ENCODE measurements around the gene CABCOCO1. TPM values are rescaled to one million over a fixed set of nuclear protein-coding genes. Genes with fewer than 3 reads are reported as not detected.

CABCOCO1 gene
- total and polyA plus RNA-seq, 10 of the 15 experiments (the other 5 are each of a cell fraction or from before 2014, with no cell fraction given) = not detected

GRCh38 chr10:61673360-61673759 lies 10.6 kb downstream of the CABCOCO1 start:
- H2AFZ ChIP-seq (ENCODE audit: control insufficient read depth, low read depth, low read length) = no peak overlapping the region
- intact Hi-C loops (cut with micrococcal nuclease; ENCODE audit: unreplicated experiment) (no loop called here), in situ Hi-C loops (cut with MboI) (no loop called here)
- TF ChIP-seq PAX5 (IDR thresholded peaks at IDR 0.05; ENCODE audit: borderline replicate concordance, low read depth, low read length) = no peak
- no peak for TF ChIP-seq MEF2B (IDR thresholded peaks at IDR 0.05; ENCODE audit: partially characterized antibody, poor library complexity, severe bottlenecking)
- TF ChIP-seq BRCA1 (IDR thresholded peaks at IDR 0.05; ENCODE audit: low read depth, low read length) = no peak
- no peak for TF ChIP-seq PRDM15 (CRISPR knock-in tag; IDR thresholded peaks at IDR 0.05)
- no peak overlapping the region for H3K4me3 ChIP-seq
- FAIRE-seq = no peak
- no peaks in the 10 kb centered on the region for H4K20me1 ChIP-seq (ENCODE audit: control insufficient read depth, insufficient read depth)
- ATAC-seq = no peak
- no peaks in the 10 kb centered on the region for H3K9me3 ChIP-seq (replicated peaks; ENCODE audit: control insufficient read depth, insufficient read depth, low read length)
- no peaks in the 10 kb centered on the region for H3K79me2 ChIP-seq (ENCODE audit: control insufficient read depth, insufficient read depth, low read length)
- H3K27ac ChIP-seq (ENCODE audit: control insufficient read depth, insufficient read depth) = no peak overlapping the region
- no peaks in the 10 kb centered on the region for H3K4me1 ChIP-seq (ENCODE audit: control insufficient read depth, insufficient read depth, low read length)
- H3K36me3 ChIP-seq (ENCODE audit: control insufficient read depth in 2 of 2, insufficient read depth in 2 of 2, low read length in 1 of 2) = no peaks in the 10 kb centered on the region
- H3K27me3 ChIP-seq (replicated peaks in 1 of 2; ENCODE audit: control insufficient read depth in 2 of 2, insufficient read depth in 2 of 2, low read length in 1 of 2) = no peaks in the 10 kb centered on the region
- POLR2A ChIA-PET = no interaction called here
- DNase-seq (ENCODE audit: low read depth, low spot score) = no peak
- CTCF ChIA-PET = no interaction called here
- BruUV-seq (replicated peaks) = no TSS peak
- 26% methylated on average over 4 of the region's 4 CpGs for WGBS (ENCODE audit: insufficient coverage, insufficient replicate concordance, low lambda C conversion rate, missing lambda C conversion rate)
- RAD21 ChIA-PET (ENCODE audit: unreplicated experiment) = no interaction called here
- H3K4me2 ChIP-seq (ENCODE audit: control insufficient read depth, insufficient read depth) = no peak overlapping the region
- SMC1A ChIA-PET (ENCODE audit: uncharacterized antibody, unreplicated experiment) = no interaction called here
- H3K9ac ChIP-seq (ENCODE audit: control insufficient read depth, insufficient read depth, low read length) = no peak overlapping the region

- FAIRE-seq (no peak), ATAC-seq (no peak), DNase-seq (ENCODE audit: low read depth, low spot score) (no peak)
- ChIA-PET RAD21 (ENCODE audit: unreplicated experiment) (no interaction called here), CTCF (no interaction called here), SMC1A (ENCODE audit: uncharacterized antibody, unreplicated experiment) (no interaction called here), POLR2A (no interaction called here)
- Histone ChIP-seq H3K4me1 (ENCODE audit: control insufficient read depth, insufficient read depth, low read length) (no peaks in the 10 kb centered on the region), H3K9me3 (replicated peaks; ENCODE audit: control insufficient read depth, insufficient read depth, low read length) (no peaks in the 10 kb centered on the region), H3K27ac (ENCODE audit: control insufficient read depth, insufficient read depth) (no peak overlapping the region), H3K27me3 (replicated peaks in 1 of 2; ENCODE audit: control insufficient read depth in 2 of 2, insufficient read depth in 2 of 2, low read length in 1 of 2) (no peaks in the 10 kb centered on the region; a peak in 1 of 4 replicates), H4K20me1 (ENCODE audit: control insufficient read depth, insufficient read depth) (no peaks in the 10 kb centered on the region), H3K79me2 (ENCODE audit: control insufficient read depth, insufficient read depth, low read length) (no peaks in the 10 kb centered on the region), H3K4me3 (no peak overlapping the region), H3K9ac (ENCODE audit: control insufficient read depth, insufficient read depth, low read length) (no peak overlapping the region), H3K36me3 (ENCODE audit: control insufficient read depth in 2 of 2, insufficient read depth in 2 of 2, low read length in 1 of 2) (no peaks in the 10 kb centered on the region), H2AFZ (ENCODE audit: control insufficient read depth, low read depth, low read length) (no peak overlapping the region), H3K4me2 (ENCODE audit: control insufficient read depth, insufficient read depth) (no peak overlapping the region)
- WGBS (ENCODE audit: insufficient coverage, insufficient replicate concordance, low lambda C conversion rate, missing lambda C conversion rate) = 6% methylated on average over 1 of the region's 1 CpG
- BruUV-seq (replicated peaks) = no TSS peak
- intact Hi-C loops (cut with micrococcal nuclease; ENCODE audit: unreplicated experiment) (no loop called here), in situ Hi-C loops (cut with MboI) (no loop called here)
- TF ChIP-seq ETV6 (conservative IDR thresholded peaks at IDR 0.05 in 1 of 2, IDR thresholded peaks at IDR 0.05 in 1 of 2; ENCODE audit: borderline replicate concordance in 1 of 2, low read depth in 1 of 2) (no peak), IRF5 (IDR thresholded peaks at IDR 0.05; ENCODE audit: borderline replicate concordance) (no peak), BCL3 (IDR thresholded peaks at IDR 0.05; ENCODE audit: borderline replicate concordance, insufficient read depth, low read depth, low read length, poor library complexity, severe bottlenecking) (no peak)
Observed at GRCh38 chr10:61682323-61682722, 19.6 kb downstream of the CABCOCO1 start.
